Activated CD8-positive, alpha-beta memory T cell treated with anti-CD3 and anti-CD28 coated beads for 1 hour (primary cell): ENCODE data around the gene ZBTB40.

Experiments used
- DNase-seq, 2 donors: peaks; one replicate each; pipeline ENCODE4 v3.0.0-alpha.2; 2020; ENCODE audit warnings: low read depth in 1 of 2; ENCODE audit errors: extremely low read depth in 1 of 2

Gene ZBTB40

DNA sequence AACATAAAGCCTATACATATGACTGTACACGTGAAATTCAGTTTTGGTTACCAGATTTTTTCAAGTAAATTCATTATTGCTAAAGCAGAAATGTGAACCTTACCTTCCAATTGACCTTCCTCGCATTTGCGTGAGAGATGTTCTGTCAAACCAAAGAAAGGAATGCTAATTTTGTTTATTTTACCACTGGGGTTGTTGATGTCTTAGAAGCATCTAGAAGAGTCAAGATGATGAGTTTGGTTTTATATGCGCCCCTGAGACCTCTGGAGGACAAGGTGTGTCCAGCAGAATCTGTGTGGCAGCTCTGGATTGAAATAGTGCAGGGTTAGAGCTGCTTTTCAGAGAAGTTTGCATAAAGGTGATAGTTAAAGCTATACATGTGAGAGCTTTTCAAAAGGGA is 48.4 kb downstream of the ZBTB40 start:
- no peak for DNase-seq

- DNase-seq, result no peak
Observed at GRCh38 chr1:22500471-22500870, 48.8 kb downstream of the ZBTB40 start.

DNA sequence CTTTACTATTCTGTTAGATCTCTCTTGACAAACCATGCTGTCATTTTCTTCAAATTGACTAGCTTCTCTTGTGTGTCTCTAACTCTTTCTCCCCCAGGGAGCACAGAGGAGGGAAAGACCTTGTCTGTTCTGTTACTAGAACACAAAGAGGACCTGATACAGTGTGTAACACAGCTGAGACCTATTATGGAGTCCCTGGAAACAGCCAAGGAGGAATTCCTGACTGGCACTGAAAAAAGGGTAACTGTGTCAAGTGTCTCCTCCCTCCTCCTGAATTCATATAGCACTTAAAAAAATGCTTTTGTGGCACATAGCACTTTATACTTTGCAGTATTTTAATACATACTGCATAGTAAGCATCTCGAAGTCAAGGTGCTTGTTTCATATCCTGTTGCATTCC is 50.6 kb downstream of the ZBTB40 start:
- no peak for DNase-seq

GRCh38 chr1:22503721-22504410 is 52.2 kb downstream of the ZBTB40 start:
- no peak for DNase-seq

- no peak for DNase-seq
Observed at GRCh38 chr1:22506130-22506692, 54.6 kb downstream of the ZBTB40 start.

GRCh38 chr1:22507587-22507986 is 55.9 kb downstream of the ZBTB40 start:
- DNase-seq, result no peak

DNA sequence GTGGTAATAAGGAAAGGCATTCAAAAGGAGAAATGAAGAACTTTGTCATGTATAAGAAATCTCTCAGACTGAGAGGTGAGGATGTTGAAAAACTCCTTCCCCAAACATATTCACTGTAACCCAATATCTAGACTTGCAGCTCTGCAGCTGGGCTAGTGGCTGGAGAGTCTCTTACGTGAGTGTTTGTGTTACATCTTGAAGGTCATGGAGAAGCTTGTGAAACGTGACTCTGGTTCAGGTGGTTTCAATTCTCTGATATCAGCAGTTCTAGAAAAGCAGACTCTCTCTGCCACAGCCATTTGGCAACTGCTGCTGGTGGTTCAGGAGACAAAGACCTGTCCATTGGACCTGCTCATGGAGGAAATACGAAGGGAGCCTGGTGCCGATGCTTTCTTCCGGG is 56.7 kb downstream of the ZBTB40 start:
- DNase-seq, result no peak

DNA sequence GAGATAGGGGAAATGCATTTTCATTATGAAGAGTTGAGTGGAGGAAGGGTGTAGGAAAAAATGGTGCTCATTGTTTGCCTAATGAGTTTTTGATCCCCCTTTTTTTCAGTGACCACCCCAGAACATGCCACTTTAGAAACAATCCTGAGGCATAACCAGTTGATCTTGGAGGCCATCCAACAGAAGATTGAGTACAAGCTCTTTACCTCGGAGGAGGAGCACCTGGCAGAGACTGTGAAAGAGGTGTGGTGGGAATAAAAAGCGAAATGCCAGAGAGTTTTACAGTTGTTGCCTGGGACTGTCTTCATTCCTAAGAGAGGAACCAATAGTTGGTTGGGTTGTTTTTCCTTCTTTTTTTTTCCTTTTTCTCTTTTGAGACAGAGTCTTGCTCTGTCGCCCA is 57.3 kb downstream of the ZBTB40 start:
- no peak for DNase-seq

- DNase-seq, result no peak
Observed at GRCh38 chr1:22509815-22510214, 58.2 kb downstream of the ZBTB40 start.

- DNase-seq, result no peak
Observed at GRCh38 chr1:22512873-22513272, 61.2 kb downstream of the ZBTB40 start.

DNA sequence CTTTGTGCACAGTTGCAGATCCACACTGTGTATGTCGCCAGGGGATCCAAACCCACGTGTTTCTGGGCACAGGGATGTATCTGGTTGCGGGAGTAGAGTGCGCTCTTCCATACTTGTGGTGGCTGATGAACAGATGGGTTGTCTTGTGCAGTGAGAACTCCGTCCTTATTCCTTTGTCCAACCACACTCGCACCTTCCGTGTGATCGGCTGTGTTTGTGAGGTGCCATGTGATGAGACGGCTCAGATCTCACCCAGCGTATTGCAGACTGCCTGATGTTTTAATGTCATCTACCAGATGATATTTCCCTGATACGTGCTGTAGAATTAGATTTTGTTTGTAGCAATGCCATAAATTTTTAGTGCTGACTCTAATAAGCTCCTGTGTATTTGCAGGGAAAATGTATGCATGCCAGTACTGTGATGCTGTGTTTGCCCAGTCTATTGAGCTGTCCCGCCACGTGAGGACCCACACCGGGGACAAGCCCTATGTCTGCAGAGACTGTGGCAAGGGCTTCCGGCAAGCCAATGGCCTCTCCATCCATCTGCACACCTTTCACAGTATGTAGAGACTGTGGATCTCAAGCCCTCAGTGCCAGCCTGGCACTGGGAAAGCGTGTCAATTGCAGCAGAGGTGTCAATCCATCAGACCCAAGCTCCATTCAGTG is 65.4 kb downstream of the ZBTB40 start:
- no peak for DNase-seq

- DNase-seq, result no peak
Observed at GRCh38 chr1:22517956-22518355, 66.3 kb downstream of the ZBTB40 start.

- no peak for DNase-seq
Observed at GRCh38 chr1:22518379-22518778, 66.7 kb downstream of the ZBTB40 start.

DNA sequence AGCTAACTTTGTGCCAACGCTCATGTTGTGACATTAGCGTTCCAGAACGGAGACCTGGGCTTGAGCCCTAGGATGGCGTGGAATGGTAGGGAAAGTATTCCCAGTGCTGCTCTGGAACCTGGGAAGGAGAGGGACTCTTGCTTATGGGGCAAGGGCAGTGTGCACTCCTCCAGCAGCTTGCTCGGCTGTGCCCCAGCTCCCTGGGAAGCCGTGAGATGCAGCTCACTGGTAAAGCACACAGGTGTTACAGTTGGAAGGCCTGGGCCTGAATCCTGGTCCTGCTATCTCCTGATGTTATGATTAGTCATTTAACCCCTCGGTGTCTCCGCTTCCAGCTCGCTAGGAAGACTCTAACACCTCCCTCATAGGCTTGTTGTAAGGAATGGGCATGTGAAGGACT is 69.2 kb downstream of the ZBTB40 start:
- DNase-seq, result no peak

GRCh38 chr1:22521692-22522091 is 70.0 kb downstream of the ZBTB40 start:
- DNase-seq, result no peak

- no peak for DNase-seq
Observed at GRCh38 chr1:22522221-22522743, 70.6 kb downstream of the ZBTB40 start.

DNA sequence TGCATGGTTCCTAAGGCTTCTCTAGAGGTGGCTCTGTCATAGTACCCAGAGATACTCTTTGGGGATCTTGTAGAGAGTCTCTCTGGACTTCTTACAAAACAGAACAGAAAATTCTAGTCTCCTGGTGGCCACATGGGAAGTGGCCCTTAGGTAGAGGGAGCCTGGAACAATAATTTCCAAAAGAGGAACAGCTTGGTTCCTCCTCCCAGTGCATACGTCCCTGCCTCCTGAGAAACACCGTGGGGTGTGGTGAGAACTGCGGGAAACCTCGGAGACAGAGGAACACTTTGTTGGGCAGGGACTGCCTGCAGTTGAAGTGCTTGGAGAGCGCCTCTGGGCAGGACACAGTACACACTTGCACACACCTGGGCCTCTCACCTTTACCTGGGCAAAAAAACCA is 72.8 kb downstream of the ZBTB40 start:
- no peak for DNase-seq

DNA sequence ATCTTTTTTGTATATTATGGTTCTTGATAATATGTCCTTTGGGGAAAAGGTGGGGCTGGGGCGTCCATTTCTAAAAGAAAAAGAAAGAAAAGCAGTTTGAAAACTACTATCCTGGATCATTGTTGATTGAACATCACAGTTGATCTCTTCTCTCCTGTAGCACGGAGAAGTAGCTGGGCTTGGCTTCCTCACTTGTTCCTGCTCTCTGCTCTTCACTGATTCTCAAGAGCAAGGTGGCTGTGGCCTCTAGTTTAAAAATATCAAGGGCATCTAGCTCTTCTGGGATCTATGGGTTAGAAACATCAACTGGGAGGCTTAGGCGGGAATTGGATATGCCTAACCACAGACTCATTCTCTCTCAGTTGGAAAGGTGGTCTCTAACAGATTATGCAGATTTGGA is 73.6 kb downstream of the ZBTB40 start:
- DNase-seq, result no peak

- DNase-seq, result no peak
Observed at GRCh38 chr1:22525646-22526045, 74.0 kb downstream of the ZBTB40 start.

- no peak for DNase-seq
Observed at GRCh38 chr1:22526098-22526497, 74.4 kb downstream of the ZBTB40 start.

DNA sequence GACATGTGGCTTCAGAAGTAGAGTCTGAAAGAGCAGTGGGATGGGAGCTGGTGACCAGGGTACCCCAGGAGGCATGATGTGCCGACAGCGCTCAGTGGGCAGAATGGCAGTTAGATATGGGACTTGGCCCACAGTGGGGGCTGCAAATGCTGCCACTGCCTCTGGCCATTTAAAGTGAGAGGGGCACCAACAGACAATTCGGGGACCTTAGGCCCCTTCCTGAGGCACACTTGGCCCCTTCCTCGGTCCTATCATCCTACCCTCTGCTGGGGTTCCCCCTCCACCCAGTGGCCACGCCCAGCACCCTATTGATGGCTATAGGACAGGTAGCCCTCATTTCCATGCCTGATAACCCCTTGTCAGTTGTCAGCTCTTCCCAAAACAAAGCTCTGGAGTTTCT is 75.0 kb downstream of the ZBTB40 start:
- DNase-seq, result no peak

DNA sequence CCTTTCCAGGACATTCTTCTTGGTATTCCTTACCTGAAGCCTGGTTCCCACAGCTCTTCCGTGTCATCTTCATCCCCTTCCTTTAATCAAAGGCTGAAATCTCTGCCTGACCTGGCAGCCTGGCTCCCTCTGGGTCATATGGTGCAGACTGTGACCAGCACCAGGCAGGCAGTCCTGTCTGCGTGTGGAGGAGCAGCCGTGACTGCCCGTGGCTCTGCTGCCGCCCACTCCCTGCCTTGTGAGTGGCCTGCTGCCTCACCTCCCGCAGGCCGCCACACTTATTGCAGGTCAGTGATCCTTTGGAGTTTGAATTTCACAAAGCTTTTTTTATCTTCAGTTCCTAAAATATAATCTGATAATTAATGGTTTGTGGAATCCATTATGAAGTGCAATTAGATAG is 75.5 kb downstream of the ZBTB40 start:
- no peak for DNase-seq
